Upper lobe of right lung (tissue), 1 donor: ENCODE results near the gene ACTRT2. TPM values are rescaled to one million over a fixed set of nuclear protein-coding genes. Genes with fewer than 3 reads are reported as not detected.

Experiments used
- ATAC-seq: fragments of 200-7000 bp; cut with Tn5 transposase; one replicate; pipeline ENCODE4 v1.9.1; 2020; ENCODE audit warnings: mild to moderate bottlenecking, moderate library complexity
- DNase-seq: peaks from one replicate; pipeline ENCODE4 v3.0.0-alpha.2; 2020
- H3K27ac ChIP-seq: fragments of 200-600 bp; one replicate; pipeline ENCODE4 v1.8.0; 2022
- H3K27me3 ChIP-seq: fragments of 200-600 bp; one replicate; pipeline ENCODE4 v1.8.0; 2022; ENCODE audit warnings: mild to moderate bottlenecking
- H3K36me3 ChIP-seq: fragments of 200-600 bp; one replicate; pipeline ENCODE4 v1.8.0; 2022
- H3K4me1 ChIP-seq: fragments of 200-600 bp; one replicate; pipeline ENCODE4 v1.8.0; 2022
- H3K4me3 ChIP-seq: fragments of 200-600 bp; one replicate; pipeline ENCODE4 v1.8.0; 2022; ENCODE audit warnings: mild to moderate bottlenecking
- H3K9me3 ChIP-seq: fragments of 200-600 bp; one replicate; pipeline ENCODE4 v1.8.0; 2022
- CTCF ChIP-seq: fragments of 200-600 bp; IDR thresholded peaks from one replicate; pipeline ENCODE4 v1.8.0; 2022; ENCODE audit warnings: antibody characterized with exemption
- intact Hi-C: fragments of 100-400 bp; cut with DNase I; formaldehyde crosslinking; loops from one replicate; pipeline ENCODE4 v1.11.0; 2022
- total RNA-seq: library from RNA; stranded (reverse); fragmentation: NEBNext Ultra II Directional; extraction: Animal tissue kit (Norgen Biotek cat#: 25700); gene quantifications from one replicate; pipeline ENCODE4 v1.2.1, GENCODE V29; 2021
- donor health status: DM: no; HTN: yes; CAD: no; lungs with severe emphysema.

ACTRT2 gene
- total RNA-seq, 1 donor from 2014 or later: not detected

- Histone ChIP-seq H3K27me3 (peaks cover 14% of the 10 kb centered on the region), H3K4me3 (no peak overlapping the region), H3K4me1 (no peaks in the 10 kb centered on the region), H3K27ac (no peak overlapping the region), H3K36me3 (no peaks in the 10 kb centered on the region), H3K9me3 (no peaks in the 10 kb centered on the region)
- TF ChIP-seq CTCF: no peak
- no peak for ATAC-seq
- DNase-seq: no peak
- intact Hi-C loops: no loop called here
These were observed 30.3 kb downstream of the ACTRT2 start for GRCh38 chr1:3051270-3052268.

- H3K27ac ChIP-seq: no peak overlapping the region
- intact Hi-C loops: no loop called here
- H3K9me3 ChIP-seq: no peaks in the 10 kb centered on the region
- H3K4me1 ChIP-seq: no peaks in the 10 kb centered on the region
- DNase-seq: no peak
- H3K36me3 ChIP-seq: no peaks in the 10 kb centered on the region
- no peak for TF ChIP-seq CTCF
- H3K4me3 ChIP-seq: no peak overlapping the region
- peaks cover 14% of the 10 kb centered on the region for H3K27me3 ChIP-seq
- no peak for ATAC-seq
These were observed 31.2 kb downstream of the ACTRT2 start for GRCh38 chr1:3052501-3052900.

GRCh38 chr1:3053366-3053980 is 32.2 kb downstream of the ACTRT2 start:
- intact Hi-C loops: no loop called here
- no peak for ATAC-seq
- no peaks in the 10 kb centered on the region for H3K9me3 ChIP-seq
- peaks cover 14% of the 10 kb centered on the region for H3K27me3 ChIP-seq
- no peak for DNase-seq
- no peak for TF ChIP-seq CTCF
- no peak overlapping the region for H3K4me3 ChIP-seq
- no peaks in the 10 kb centered on the region for H3K36me3 ChIP-seq
- H3K27ac ChIP-seq: no peak overlapping the region
- no peaks in the 10 kb centered on the region for H3K4me1 ChIP-seq

- no peak overlapping the region for H3K4me3 ChIP-seq
- H3K27me3 ChIP-seq: peaks cover 14% of the 10 kb centered on the region
- ATAC-seq (no peak), DNase-seq (no peak)
- H3K27ac ChIP-seq: no peak overlapping the region
- H3K4me1 ChIP-seq: no peaks in the 10 kb centered on the region
- intact Hi-C loops: no loop called here
- H3K9me3 ChIP-seq: no peaks in the 10 kb centered on the region
- TF ChIP-seq CTCF: no peak
- no peaks in the 10 kb centered on the region for H3K36me3 ChIP-seq
These were observed 32.7 kb downstream of the ACTRT2 start for GRCh38 chr1:3053986-3054385.

- H3K9me3 ChIP-seq: no peaks in the 10 kb centered on the region
- intact Hi-C loops: no loop called here
- TF ChIP-seq CTCF: no peak
- no peak overlapping the region for H3K27ac ChIP-seq
- no peaks in the 10 kb centered on the region for H3K4me1 ChIP-seq
- H3K36me3 ChIP-seq: no peaks in the 10 kb centered on the region
- no peak overlapping the region for H3K4me3 ChIP-seq
- ATAC-seq (no peak), DNase-seq (peak; percentile 55)
- H3K27me3 ChIP-seq: peaks cover 14% of the 10 kb centered on the region
These were observed 33.2 kb downstream of the ACTRT2 start for GRCh38 chr1:3054474-3054873.
